Astrocyte (in vitro differentiated cells and primary cell): ENCODE data around the gene RAB36.

Experiments used
- EZH2 ChIP-seq: IDR thresholded peaks from 2 replicates; pipeline ENCODE4 v1.6.1; 2012; ENCODE audit warnings: mild to moderate bottlenecking, low read length, inconsistent platforms; ENCODE audit not compliant: insufficient read depth
- TF ChIP-seq, protein P1 (sequence below): IDR thresholded peaks from 2 replicates; pipeline ENCODE4 v1.5.1; 2011; ENCODE audit warnings: low read depth, mild to moderate bottlenecking, inconsistent platforms, low read length, moderate library complexity; ENCODE audit not compliant: insufficient read depth

DNA sequence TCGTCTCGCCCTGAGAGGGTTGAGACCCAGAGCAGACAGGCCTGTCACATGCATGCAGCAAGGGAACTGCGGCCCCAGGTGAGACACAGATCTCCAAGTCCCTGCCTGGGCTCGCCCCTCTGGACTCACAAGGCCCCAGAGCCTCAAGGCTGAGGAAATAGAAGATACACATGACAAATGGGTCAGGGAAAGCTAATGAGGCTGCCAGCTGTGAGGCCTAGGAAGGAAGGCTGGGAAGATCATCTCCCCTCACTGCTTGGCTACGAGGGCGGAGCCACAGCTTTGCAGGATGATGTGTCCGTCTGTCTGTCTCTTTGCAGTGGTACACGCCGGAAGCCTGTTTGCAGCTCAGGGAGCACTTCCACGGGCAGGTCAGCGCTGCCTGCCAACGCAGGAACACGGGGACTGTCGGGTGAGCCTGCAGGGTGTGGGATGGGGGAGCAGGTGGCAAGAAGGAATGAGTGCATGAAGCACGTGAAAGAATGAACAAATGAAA is 4.5 kb downstream of the RAB36 start:
- TF ChIP-seq EZH2: no peak
- TF ChIP-seq, protein P1, sequence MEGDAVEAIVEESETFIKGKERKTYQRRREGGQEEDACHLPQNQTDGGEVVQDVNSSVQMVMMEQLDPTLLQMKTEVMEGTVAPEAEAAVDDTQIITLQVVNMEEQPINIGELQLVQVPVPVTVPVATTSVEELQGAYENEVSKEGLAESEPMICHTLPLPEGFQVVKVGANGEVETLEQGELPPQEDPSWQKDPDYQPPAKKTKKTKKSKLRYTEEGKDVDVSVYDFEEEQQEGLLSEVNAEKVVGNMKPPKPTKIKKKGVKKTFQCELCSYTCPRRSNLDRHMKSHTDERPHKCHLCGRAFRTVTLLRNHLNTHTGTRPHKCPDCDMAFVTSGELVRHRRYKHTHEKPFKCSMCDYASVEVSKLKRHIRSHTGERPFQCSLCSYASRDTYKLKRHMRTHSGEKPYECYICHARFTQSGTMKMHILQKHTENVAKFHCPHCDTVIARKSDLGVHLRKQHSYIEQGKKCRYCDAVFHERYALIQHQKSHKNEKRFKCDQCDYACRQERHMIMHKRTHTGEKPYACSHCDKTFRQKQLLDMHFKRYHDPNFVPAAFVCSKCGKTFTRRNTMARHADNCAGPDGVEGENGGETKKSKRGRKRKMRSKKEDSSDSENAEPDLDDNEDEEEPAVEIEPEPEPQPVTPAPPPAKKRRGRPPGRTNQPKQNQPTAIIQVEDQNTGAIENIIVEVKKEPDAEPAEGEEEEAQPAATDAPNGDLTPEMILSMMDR: no peak
